Measurements from ENCODE around the gene DSCAM. TPM values are rescaled to one million over a fixed set of nuclear protein-coding genes. Genes with fewer than 3 reads are reported as not detected.

DSCAM gene
- total and polyA plus RNA-seq, 10 of the 15 experiments (the other 5 are each of a cell fraction or from before 2014, with no cell fraction given), result not detected

DNA sequence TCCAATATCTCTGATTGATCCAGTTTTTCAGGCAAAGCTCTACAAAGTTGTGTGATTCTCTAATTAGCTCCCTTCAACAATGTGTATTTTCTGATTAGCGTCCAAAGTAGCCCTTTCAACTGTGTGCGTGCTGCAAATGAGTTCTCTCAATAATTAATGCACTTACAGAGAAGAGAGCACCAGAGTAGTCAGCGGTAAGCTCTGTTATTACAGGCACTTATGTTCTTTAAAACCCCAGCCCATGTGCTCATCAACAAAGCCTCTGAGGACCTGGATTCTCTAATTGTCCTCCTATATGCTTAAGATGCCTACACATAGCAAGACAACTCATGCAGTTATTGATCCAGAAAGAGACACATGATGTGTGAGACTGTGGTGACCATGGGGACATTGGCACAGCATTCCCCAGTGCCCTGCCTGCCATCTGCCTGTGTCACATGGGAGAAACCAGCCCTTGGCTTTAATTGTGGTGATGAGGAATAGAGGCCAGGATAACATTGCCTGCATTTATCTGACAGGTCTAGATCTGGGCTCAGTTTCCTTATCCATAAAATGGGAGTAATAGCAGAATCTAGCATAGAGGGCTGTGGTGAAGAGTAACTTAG, 828.0 kb downstream of the DSCAM start:
- ChIA-PET RAD21 (ENCODE audit: unreplicated experiment) (no interaction called here), POLR2A (no interaction called here), SMC1A (ENCODE audit: uncharacterized antibody, unreplicated experiment) (no interaction called here), CTCF (no interaction called here)
- no peak overlapping the region for H3K4me3 ChIP-seq
- H3K9ac ChIP-seq (ENCODE audit: control insufficient read depth, insufficient read depth, low read length), result no peak overlapping the region
- no peaks in the 10 kb centered on the region for H4K20me1 ChIP-seq (ENCODE audit: control insufficient read depth, insufficient read depth)
- no peak overlapping the region for H2AFZ ChIP-seq (ENCODE audit: control insufficient read depth, low read depth, low read length)
- BruUV-seq (replicated peaks), result no TSS peak
- H3K36me3 ChIP-seq (ENCODE audit: control insufficient read depth in 2 of 2, insufficient read depth in 2 of 2, low read length in 1 of 2), result no peaks in the 10 kb centered on the region
- DNase-seq (ENCODE audit: low read depth, low spot score) (no peak), FAIRE-seq (no peak), ATAC-seq (no peak)
- in situ Hi-C loops (cut with MboI) (no loop called here), intact Hi-C loops (cut with micrococcal nuclease; ENCODE audit: unreplicated experiment) (no loop called here)
- TF ChIP-seq RFX5 (IDR thresholded peaks at IDR 0.05; ENCODE audit: low read depth, low read length) (no peak), RUNX3 (IDR thresholded peaks at IDR 0.05; ENCODE audit: low read length) (no peak), CBX5 (IDR thresholded peaks at IDR 0.05; ENCODE audit: low read depth) (no peak), NR2F1 (conservative IDR thresholded peaks at IDR 0.05) (no peak), PAX5 (IDR thresholded peaks at IDR 0.05; ENCODE audit: borderline replicate concordance, low read depth, low read length) (no peak)
- no peak overlapping the region for H3K4me2 ChIP-seq (ENCODE audit: control insufficient read depth, insufficient read depth)
- no peak overlapping the region for H3K27ac ChIP-seq (ENCODE audit: control insufficient read depth, insufficient read depth)
- no peaks in the 10 kb centered on the region for H3K27me3 ChIP-seq (replicated peaks in 1 of 2; ENCODE audit: control insufficient read depth in 2 of 2, insufficient read depth in 2 of 2, low read length in 1 of 2)
- no peaks in the 10 kb centered on the region; the same call in 2 of the 3 replicates for H3K9me3 ChIP-seq (replicated peaks; ENCODE audit: control insufficient read depth, insufficient read depth, low read length)
- 40% methylated on average over 3 of the region's 3 CpGs for WGBS (ENCODE audit: insufficient coverage, insufficient replicate concordance, low lambda C conversion rate, missing lambda C conversion rate)
- no peaks in the 10 kb centered on the region for H3K4me1 ChIP-seq (ENCODE audit: control insufficient read depth, insufficient read depth, low read length)
- no peaks in the 10 kb centered on the region for H3K79me2 ChIP-seq (ENCODE audit: control insufficient read depth, insufficient read depth, low read length)

DNA sequence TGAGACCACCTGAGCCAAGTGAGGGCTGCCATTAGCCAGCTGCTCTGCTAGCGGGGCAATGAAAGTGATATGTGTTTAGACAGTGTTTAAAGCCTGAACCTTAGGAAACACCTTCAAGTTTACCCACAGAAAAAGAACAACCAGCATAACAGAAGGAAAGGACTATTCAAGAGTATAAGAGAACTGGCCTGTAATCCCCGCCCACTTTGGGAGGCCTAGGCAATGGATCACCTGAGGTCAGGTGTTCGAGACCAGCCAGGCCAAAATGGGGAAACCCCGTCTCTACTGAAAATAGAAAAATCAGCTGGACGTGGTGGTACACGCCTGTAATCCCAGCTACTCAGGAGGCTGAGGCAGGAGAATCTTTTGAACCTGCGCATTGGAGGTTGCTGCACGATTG, 830.3 kb downstream of the DSCAM start:
- H3K4me3 ChIP-seq, result no peak overlapping the region
- DNase-seq (ENCODE audit: low read depth, low spot score) (no peak), FAIRE-seq (no peak), ATAC-seq (no peak)
- H3K27ac ChIP-seq (ENCODE audit: control insufficient read depth, insufficient read depth), result no peak overlapping the region
- TF ChIP-seq, protein P1, sequence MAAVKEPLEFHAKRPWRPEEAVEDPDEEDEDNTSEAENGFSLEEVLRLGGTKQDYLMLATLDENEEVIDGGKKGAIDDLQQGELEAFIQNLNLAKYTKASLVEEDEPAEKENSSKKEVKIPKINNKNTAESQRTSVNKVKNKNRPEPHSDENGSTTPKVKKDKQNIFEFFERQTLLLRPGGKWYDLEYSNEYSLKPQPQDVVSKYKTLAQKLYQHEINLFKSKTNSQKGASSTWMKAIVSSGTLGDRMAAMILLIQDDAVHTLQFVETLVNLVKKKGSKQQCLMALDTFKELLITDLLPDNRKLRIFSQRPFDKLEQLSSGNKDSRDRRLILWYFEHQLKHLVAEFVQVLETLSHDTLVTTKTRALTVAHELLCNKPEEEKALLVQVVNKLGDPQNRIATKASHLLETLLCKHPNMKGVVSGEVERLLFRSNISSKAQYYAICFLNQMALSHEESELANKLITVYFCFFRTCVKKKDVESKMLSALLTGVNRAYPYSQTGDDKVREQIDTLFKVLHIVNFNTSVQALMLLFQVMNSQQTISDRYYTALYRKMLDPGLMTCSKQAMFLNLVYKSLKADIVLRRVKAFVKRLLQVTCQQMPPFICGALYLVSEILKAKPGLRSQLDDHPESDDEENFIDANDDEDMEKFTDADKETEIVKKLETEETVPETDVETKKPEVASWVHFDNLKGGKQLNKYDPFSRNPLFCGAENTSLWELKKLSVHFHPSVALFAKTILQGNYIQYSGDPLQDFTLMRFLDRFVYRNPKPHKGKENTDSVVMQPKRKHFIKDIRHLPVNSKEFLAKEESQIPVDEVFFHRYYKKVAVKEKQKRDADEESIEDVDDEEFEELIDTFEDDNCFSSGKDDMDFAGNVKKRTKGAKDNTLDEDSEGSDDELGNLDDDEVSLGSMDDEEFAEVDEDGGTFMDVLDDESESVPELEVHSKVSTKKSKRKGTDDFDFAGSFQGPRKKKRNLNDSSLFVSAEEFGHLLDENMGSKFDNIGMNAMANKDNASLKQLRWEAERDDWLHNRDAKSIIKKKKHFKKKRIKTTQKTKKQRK (IDR thresholded peaks at IDR 0.05; ENCODE audit: low read depth, low read length), result no peak
- TF ChIP-seq TCF12 (IDR thresholded peaks at IDR 0.05; ENCODE audit: low read depth, low read length) (no peak), ATF3 (IDR thresholded peaks at IDR 0.05; ENCODE audit: borderline replicate concordance, extremely low read depth, low read depth, low read length) (no peak), MTA2 (IDR thresholded peaks at IDR 0.05; ENCODE audit: low read depth) (no peak), ZNF24 (IDR thresholded peaks at IDR 0.05) (no peak)
- no peak overlapping the region for H2AFZ ChIP-seq (ENCODE audit: control insufficient read depth, low read depth, low read length)
- in situ Hi-C loops (cut with MboI), result no loop called here
- no TSS peak for BruUV-seq (replicated peaks)
- ChIA-PET CTCF (no interaction called here), POLR2A (no interaction called here), RAD21 (ENCODE audit: unreplicated experiment) (no interaction called here), SMC1A (ENCODE audit: uncharacterized antibody, unreplicated experiment) (no interaction called here)
- intact Hi-C loops (cut with micrococcal nuclease; ENCODE audit: unreplicated experiment), result no loop called here
- 29% methylated on average over 7 of the region's 8 CpGs for WGBS (ENCODE audit: insufficient coverage, insufficient replicate concordance, low lambda C conversion rate, missing lambda C conversion rate)
- H3K36me3 ChIP-seq (ENCODE audit: control insufficient read depth in 2 of 2, insufficient read depth in 2 of 2, low read length in 1 of 2), result no peaks in the 10 kb centered on the region
- H3K4me1 ChIP-seq (ENCODE audit: control insufficient read depth, insufficient read depth, low read length), result no peaks in the 10 kb centered on the region
- H4K20me1 ChIP-seq (ENCODE audit: control insufficient read depth, insufficient read depth), result no peaks in the 10 kb centered on the region
- H3K79me2 ChIP-seq (ENCODE audit: control insufficient read depth, insufficient read depth, low read length), result no peaks in the 10 kb centered on the region
- H3K9ac ChIP-seq (ENCODE audit: control insufficient read depth, insufficient read depth, low read length), result no peak overlapping the region
- no peak overlapping the region for H3K4me2 ChIP-seq (ENCODE audit: control insufficient read depth, insufficient read depth)
- no peaks in the 10 kb centered on the region; the same call in 2 of the 3 replicates for H3K9me3 ChIP-seq (replicated peaks; ENCODE audit: control insufficient read depth, insufficient read depth, low read length)
- H3K27me3 ChIP-seq (replicated peaks in 1 of 2; ENCODE audit: control insufficient read depth in 2 of 2, insufficient read depth in 2 of 2, low read length in 1 of 2), result no peaks in the 10 kb centered on the region

Data from GM12878 (cell line).